ENCODE data around the gene PTPRM. TPM values are rescaled to one million over a fixed set of nuclear protein-coding genes. Genes with fewer than 3 reads are reported as not detected.

PTPRM gene
- total RNA-seq, 1 donor = 84.7 TPM

- Histone ChIP-seq H2AFZ (ENCODE audit: low read length) (no peak overlapping the region), H3K27me3 (ENCODE audit: insufficient read depth, low read length) (no peaks in the 10 kb centered on the region), H3K9me3 (ENCODE audit: low read depth, low read length) (no peaks in the 10 kb centered on the region), H3K4me1 (ENCODE audit: insufficient read depth, low read length) (peaks cover 4% of the 10 kb centered on the region), H3K36me3 (ENCODE audit: insufficient read depth, low read length) (no peaks in the 10 kb centered on the region), H3K79me2 (ENCODE audit: insufficient read depth, low read length) (no peaks in the 10 kb centered on the region), H3K4me2 (ENCODE audit: insufficient read depth, low read length) (no peak overlapping the region), H3K27ac (ENCODE audit: low read depth, low read length) (no peak overlapping the region), H4K20me1 (ENCODE audit: insufficient read depth, low read length) (no peaks in the 10 kb centered on the region), H3K4me3 (ENCODE audit: insufficient read depth, low read length) (no peak overlapping the region)
- DNase-seq (ENCODE audit: insufficient read length, low spot score, missing footprints) = no peak
- no peak for TF ChIP-seq CTCF (IDR thresholded peaks at IDR 0.05; ENCODE audit: extremely low read depth, low read depth, low read length)
Measured at GRCh38 chr18:8359481-8359880, 792.4 kb downstream of the PTPRM start.

GRCh38 chr18:8361941-8362471, 794.9 kb downstream of the PTPRM start:
- no peak overlapping the region for H3K27ac ChIP-seq (ENCODE audit: low read depth, low read length)
- no peaks in the 10 kb centered on the region for H4K20me1 ChIP-seq (ENCODE audit: insufficient read depth, low read length)
- no peak for TF ChIP-seq CTCF (IDR thresholded peaks at IDR 0.05; ENCODE audit: extremely low read depth, low read depth, low read length)
- no peak for DNase-seq (ENCODE audit: insufficient read length, low spot score, missing footprints)
- H3K4me3 ChIP-seq (ENCODE audit: insufficient read depth, low read length) = no peak overlapping the region
- H3K4me2 ChIP-seq (ENCODE audit: insufficient read depth, low read length) = no peak overlapping the region
- H3K79me2 ChIP-seq (ENCODE audit: insufficient read depth, low read length) = no peaks in the 10 kb centered on the region
- no peaks in the 10 kb centered on the region for H3K36me3 ChIP-seq (ENCODE audit: insufficient read depth, low read length)
- H3K4me1 ChIP-seq (ENCODE audit: insufficient read depth, low read length) = peaks cover 4% of the 10 kb centered on the region
- peaks cover 3% of the 10 kb centered on the region for H3K27me3 ChIP-seq (ENCODE audit: insufficient read depth, low read length)
- no peaks in the 10 kb centered on the region for H3K9me3 ChIP-seq (ENCODE audit: low read depth, low read length)
- no peak overlapping the region for H2AFZ ChIP-seq (ENCODE audit: low read length)

- DNase-seq (ENCODE audit: insufficient read length, low spot score, missing footprints) = no peak
- Histone ChIP-seq H3K4me3 (ENCODE audit: insufficient read depth, low read length) (no peak overlapping the region), H3K36me3 (ENCODE audit: insufficient read depth, low read length) (no peaks in the 10 kb centered on the region), H3K27me3 (ENCODE audit: insufficient read depth, low read length) (peaks cover 6% of the 10 kb centered on the region), H3K79me2 (ENCODE audit: insufficient read depth, low read length) (no peaks in the 10 kb centered on the region), H3K4me2 (ENCODE audit: insufficient read depth, low read length) (no peak overlapping the region), H3K27ac (ENCODE audit: low read depth, low read length) (no peak overlapping the region), H4K20me1 (ENCODE audit: insufficient read depth, low read length) (no peaks in the 10 kb centered on the region), H2AFZ (ENCODE audit: low read length) (no peak overlapping the region), H3K4me1 (ENCODE audit: insufficient read depth, low read length) (peaks cover 11% of the 10 kb centered on the region), H3K9me3 (ENCODE audit: low read depth, low read length) (no peaks in the 10 kb centered on the region)
- no peak for TF ChIP-seq CTCF (IDR thresholded peaks at IDR 0.05; ENCODE audit: extremely low read depth, low read depth, low read length)
Measured at GRCh38 chr18:8362863-8363262, 795.7 kb downstream of the PTPRM start.

- Histone ChIP-seq H3K79me2 (ENCODE audit: insufficient read depth, low read length) (no peaks in the 10 kb centered on the region), H2AFZ (ENCODE audit: low read length) (no peak overlapping the region), H3K4me1 (ENCODE audit: insufficient read depth, low read length) (peaks cover 21% of the 10 kb centered on the region), H3K27ac (ENCODE audit: low read depth, low read length) (no peak overlapping the region), H3K4me2 (ENCODE audit: insufficient read depth, low read length) (no peak overlapping the region), H3K9me3 (ENCODE audit: low read depth, low read length) (no peaks in the 10 kb centered on the region), H3K27me3 (ENCODE audit: insufficient read depth, low read length) (peaks cover 6% of the 10 kb centered on the region), H3K36me3 (ENCODE audit: insufficient read depth, low read length) (no peaks in the 10 kb centered on the region), H3K4me3 (ENCODE audit: insufficient read depth, low read length) (no peak overlapping the region), H4K20me1 (ENCODE audit: insufficient read depth, low read length) (no peaks in the 10 kb centered on the region)
- TF ChIP-seq CTCF (IDR thresholded peaks at IDR 0.05; ENCODE audit: extremely low read depth, low read depth, low read length) = no peak
- DNase-seq (ENCODE audit: insufficient read length, low spot score, missing footprints) = no peak
Measured at GRCh38 chr18:8364385-8364784, 797.3 kb downstream of the PTPRM start.

All from osteoblast (primary cell).